Measurements from ENCODE around the gene KLHL41. TPM values are rescaled to one million over a fixed set of nuclear protein-coding genes. Genes with fewer than 3 reads are reported as not detected.

The KLHL41 gene
- total and polyA plus RNA-seq, 2 of the 13 experiments (the other 11 are each of a cell fraction or from before 2014, with no cell fraction given), result 0.07 to 0.31 TPM

DNA sequence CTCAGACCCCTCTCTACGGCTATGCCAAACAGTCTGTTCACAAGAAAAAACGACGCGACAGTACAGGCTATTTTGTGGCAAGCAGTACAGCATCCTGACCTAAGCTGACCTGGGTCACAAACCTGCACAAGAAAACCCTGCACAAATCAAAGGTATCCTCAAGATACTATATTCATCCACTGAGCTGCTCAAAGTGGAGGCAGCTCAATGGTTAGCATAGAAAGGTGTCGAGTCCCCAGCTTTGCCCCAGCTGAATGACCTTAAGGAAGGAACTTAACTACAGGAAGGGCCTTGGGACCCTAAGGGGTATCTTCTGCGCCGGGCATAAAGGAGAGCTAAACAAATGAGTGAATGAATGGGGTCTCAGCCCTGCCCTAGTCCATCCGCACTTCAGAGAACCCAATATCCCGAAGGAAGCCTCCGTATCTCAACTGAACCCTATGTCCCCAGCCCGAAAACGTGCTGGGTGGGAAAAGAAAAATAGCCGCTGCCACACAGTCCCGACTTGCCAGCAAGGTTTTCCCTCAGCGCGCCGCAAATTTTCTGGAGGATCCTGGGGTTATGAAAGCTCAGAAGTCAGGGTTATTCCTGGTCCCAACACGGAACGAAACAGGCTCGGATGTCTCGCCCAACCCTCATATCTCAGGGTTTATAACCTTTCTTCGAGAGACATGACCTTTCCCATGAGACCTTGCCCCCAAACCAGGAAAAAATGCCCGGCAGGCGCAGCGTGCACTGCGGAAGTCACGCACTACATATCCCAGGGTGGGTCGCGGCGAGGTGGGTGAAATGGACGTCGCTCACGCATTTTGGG is 63.9 kb downstream of the KLHL41 start, which contains the start of gene FASTKD1 (continued):
- peak; percentile 91 for TF ChIP-seq HNF1B (CRISPR knock-in tag; IDR thresholded peaks at IDR 0.05)
- TF ChIP-seq, protein P1, sequence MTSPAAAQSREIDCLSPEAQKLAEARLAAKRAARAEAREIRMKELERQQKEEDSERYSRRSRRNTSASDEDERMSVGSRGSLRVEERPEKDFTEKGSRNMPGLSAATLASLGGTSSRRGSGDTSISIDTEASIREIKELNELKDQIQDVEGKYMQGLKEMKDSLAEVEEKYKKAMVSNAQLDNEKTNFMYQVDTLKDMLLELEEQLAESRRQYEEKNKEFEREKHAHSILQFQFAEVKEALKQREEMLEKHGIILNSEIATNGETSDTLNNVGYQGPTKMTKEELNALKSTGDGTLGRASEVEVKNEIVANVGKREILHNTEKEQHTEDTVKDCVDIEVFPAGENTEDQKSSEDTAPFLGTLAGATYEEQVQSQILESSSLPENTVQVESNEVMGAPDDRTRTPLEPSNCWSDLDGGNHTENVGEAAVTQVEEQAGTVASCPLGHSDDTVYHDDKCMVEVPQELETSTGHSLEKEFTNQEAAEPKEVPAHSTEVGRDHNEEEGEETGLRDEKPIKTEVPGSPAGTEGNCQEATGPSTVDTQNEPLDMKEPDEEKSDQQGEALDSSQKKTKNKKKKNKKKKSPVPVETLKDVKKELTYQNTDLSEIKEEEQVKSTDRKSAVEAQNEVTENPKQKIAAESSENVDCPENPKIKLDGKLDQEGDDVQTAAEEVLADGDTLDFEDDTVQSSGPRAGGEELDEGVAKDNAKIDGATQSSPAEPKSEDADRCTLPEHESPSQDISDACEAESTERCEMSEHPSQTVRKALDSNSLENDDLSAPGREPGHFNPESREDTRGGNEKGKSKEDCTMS (CRISPR knock-in tag; conservative IDR thresholded peaks at IDR 0.05), result 0 out of 2 replicates have a peak, but pooled peaks have one; percentile 24
- TF ChIP-seq ZKSCAN8 (CRISPR knock-in tag; IDR thresholded peaks at IDR 0.05; ENCODE audit: borderline replicate concordance), result peak; percentile 83
- TF ChIP-seq KLF12 (CRISPR knock-in tag; IDR thresholded peaks at IDR 0.05; ENCODE audit: borderline replicate concordance), result peak; percentile 51; the same call in 1 of the 2 replicates
- TF ChIP-seq MAFF (IDR thresholded peaks at IDR 0.05; ENCODE audit: low read depth, low read length), result peak; percentile 40; the same call in 1 of the 2 replicates
- TF ChIP-seq ZNF432 (CRISPR knock-in tag; IDR thresholded peaks at IDR 0.05; ENCODE audit: borderline replicate concordance), result no peak
- no peak for TF ChIP-seq ZNF20 (CRISPR knock-in tag; IDR thresholded peaks at IDR 0.05)
- peak; percentile 96; the same call in 1 of the 2 replicates for TF ChIP-seq TBP (CRISPR knock-in tag; IDR thresholded peaks at IDR 0.05)
- TF ChIP-seq KLF11 (CRISPR knock-in tag; IDR thresholded peaks at IDR 0.05), result peak; percentile 87; the same call in 1 of the 2 replicates
- TF ChIP-seq TSC22D2 (CRISPR knock-in tag; IDR thresholded peaks at IDR 0.05; ENCODE audit: borderline replicate concordance), result peak; percentile 81; the same call in 1 of the 2 replicates
- TF ChIP-seq ZNF720 (CRISPR knock-in tag; IDR thresholded peaks at IDR 0.05), result no peak
- TF ChIP-seq, protein P2, sequence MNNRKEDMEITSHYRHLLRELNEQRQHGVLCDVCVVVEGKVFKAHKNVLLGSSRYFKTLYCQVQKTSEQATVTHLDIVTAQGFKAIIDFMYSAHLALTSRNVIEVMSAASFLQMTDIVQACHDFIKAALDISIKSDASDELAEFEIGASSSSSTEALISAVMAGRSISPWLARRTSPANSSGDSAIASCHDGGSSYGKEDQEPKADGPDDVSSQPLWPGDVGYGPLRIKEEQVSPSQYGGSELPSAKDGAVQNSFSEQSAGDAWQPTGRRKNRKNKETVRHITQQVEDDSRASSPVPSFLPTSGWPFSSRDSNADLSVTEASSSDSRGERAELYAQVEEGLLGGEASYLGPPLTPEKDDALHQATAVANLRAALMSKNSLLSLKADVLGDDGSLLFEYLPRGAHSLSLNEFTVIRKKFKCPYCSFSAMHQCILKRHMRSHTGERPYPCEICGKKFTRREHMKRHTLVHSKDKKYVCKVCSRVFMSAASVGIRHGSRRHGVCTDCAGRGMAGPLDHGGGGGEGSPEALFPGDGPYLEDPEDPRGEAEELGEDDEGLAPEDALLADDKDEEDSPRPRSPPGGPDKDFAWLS (CRISPR knock-in tag; IDR thresholded peaks at IDR 0.05; ENCODE audit: borderline replicate concordance), result no peak
- TF ChIP-seq MXD4 (CRISPR knock-in tag; IDR thresholded peaks at IDR 0.05), result peak; percentile 77
- TF ChIP-seq NFE2L1 (CRISPR knock-in tag; IDR thresholded peaks at IDR 0.05; ENCODE audit: borderline replicate concordance), result no peak
- peak; percentile 95 for TF ChIP-seq CBX5 (CRISPR knock-in tag; IDR thresholded peaks at IDR 0.05; ENCODE audit: borderline replicate concordance)
- peak; percentile 97 for TF ChIP-seq SMAD3 (CRISPR knock-in tag; IDR thresholded peaks at IDR 0.05)
- TF ChIP-seq ZEB1 (IDR thresholded peaks at IDR 0.05; ENCODE audit: insufficient replicate concordance, low read depth), result peak; percentile 41
- peak; percentile 91 for TF ChIP-seq SIN3A (IDR thresholded peaks at IDR 0.05; ENCODE audit: borderline replicate concordance, low read depth, low read length)
- peak; percentile 100 for TF ChIP-seq NR2F6 (IDR thresholded peaks at IDR 0.05)
- TF ChIP-seq NR2F6 (CRISPR knock-in tag; IDR thresholded peaks at IDR 0.05), result peak; percentile 100

Measured in HepG2 (cell line).